ENCODE measurements around the gene C2orf81.

C2orf81 gene

GRCh38 chr2:74387346-74387745 is 34.1 kb downstream of the C2orf81 start:
- no peak for DNase-seq

- DNase-seq: no peak
Measured at GRCh38 chr2:74385396-74385795, 36.0 kb downstream of the C2orf81 start.

GRCh38 chr2:74384051-74384450 is 37.4 kb downstream of the C2orf81 start:
- DNase-seq: no peak

- DNase-seq: no peak
Measured at GRCh38 chr2:74383254-74383653, 38.2 kb downstream of the C2orf81 start.

GRCh38 chr2:74381751-74382150 is 39.7 kb downstream of the C2orf81 start:
- DNase-seq: no peak

- DNase-seq: no peak
Measured at GRCh38 chr2:74379851-74380789, 41.3 kb downstream of the C2orf81 start, which contains the start of gene DCTN1. DCTN1 (minus strand) TSS chr2:74380311; CDS start chr2:74380037, 274 bp downstream.

GRCh38 chr2:74378007-74378406 is 43.4 kb downstream of the C2orf81 start:
- DNase-seq: no peak

- DNase-seq: no peak
Measured at GRCh38 chr2:74375838-74376237, 45.6 kb downstream of the C2orf81 start.

- no peak for DNase-seq
Measured at GRCh38 chr2:74374509-74375205, 46.8 kb downstream of the C2orf81 start.

- DNase-seq: no peak
Measured at GRCh38 chr2:74373985-74374384, 47.4 kb downstream of the C2orf81 start.

- no peak for DNase-seq
Measured at GRCh38 chr2:74373221-74373676, 48.2 kb downstream of the C2orf81 start.

- DNase-seq: no peak
Measured at GRCh38 chr2:74372674-74373073, 48.7 kb downstream of the C2orf81 start.

- DNase-seq: no peak
Measured at GRCh38 chr2:74371421-74371820, 50.0 kb downstream of the C2orf81 start.

GRCh38 chr2:74369976-74370375 is 51.4 kb downstream of the C2orf81 start:
- DNase-seq: no peak

GRCh38 chr2:74368499-74368898 is 52.9 kb downstream of the C2orf81 start:
- DNase-seq: no peak

GRCh38 chr2:74367789-74368188 is 53.6 kb downstream of the C2orf81 start:
- DNase-seq: no peak

- DNase-seq: no peak
Measured at GRCh38 chr2:74366036-74366435, 55.4 kb downstream of the C2orf81 start.

- DNase-seq: no peak
Measured at GRCh38 chr2:74364533-74365505, 56.6 kb downstream of the C2orf81 start.
